IMR-90 (cell line): ENCODE data around the gene NEIL3.

Experiments
- CEBPB ChIP-seq: IDR thresholded peaks from 2 replicates; pipeline ENCODE4 v1.6.1; 2012; ENCODE audit warnings: low read depth, low read length, improper control_type of control experiment
- CTCF ChIP-seq: conservative IDR thresholded peaks from 2 replicates; pipeline ENCODE4 v1.5.1; 2012; ENCODE audit warnings: mild to moderate bottlenecking, low read depth, low read length, improper control_type of control experiment
- ELK1 ChIP-seq: fragments of 150-350 bp; IDR thresholded peaks from 2 replicates; pipeline ENCODE4 v1.6.1; 2016; ENCODE audit warnings: low read depth, mild to moderate bottlenecking, low read length, moderate library complexity, borderline replicate concordance
- MAZ ChIP-seq: IDR thresholded peaks from 2 replicates; pipeline ENCODE4 v1.6.1; 2012; ENCODE audit warnings: low read depth, mild to moderate bottlenecking, low read length, improper control_type of control experiment, moderate library complexity, borderline replicate concordance
- NFE2L2 ChIP-seq: fragments of 150-350 bp; IDR thresholded peaks from 2 replicates; pipeline ENCODE4 v1.6.1; 2016; ENCODE audit warnings: low read depth, mild to moderate bottlenecking, low read length
- POLR2A ChIP-seq: IDR thresholded peaks from 2 replicates; pipeline ENCODE4 v1.6.1; 2012; ENCODE audit warnings: mild to moderate bottlenecking, low read depth, low read length
- RAD21 ChIP-seq: IDR thresholded peaks from 2 replicates; pipeline ENCODE4 v1.6.1; 2012; ENCODE audit warnings: low read length, improper control_type of control experiment
- SMC3 ChIP-seq: fragments of 150-350 bp; IDR thresholded peaks from 2 replicates; pipeline ENCODE4 v1.6.1; 2016; ENCODE audit warnings: low read depth, mild to moderate bottlenecking, antibody characterized with exemption, low read length, moderate library complexity
- TF ChIP-seq, protein P1 (sequence below): fragments of 150-350 bp; IDR thresholded peaks from 2 replicates; pipeline ENCODE4 v1.6.1; 2017; ENCODE audit warnings: mild to moderate bottlenecking, antibody characterized with exemption, low read length, low read depth

- TF ChIP-seq CTCF, result no peak
- TF ChIP-seq POLR2A, result no peak
- no peak for TF ChIP-seq CEBPB
- TF ChIP-seq SMC3, result no peak
- TF ChIP-seq, protein P1, sequence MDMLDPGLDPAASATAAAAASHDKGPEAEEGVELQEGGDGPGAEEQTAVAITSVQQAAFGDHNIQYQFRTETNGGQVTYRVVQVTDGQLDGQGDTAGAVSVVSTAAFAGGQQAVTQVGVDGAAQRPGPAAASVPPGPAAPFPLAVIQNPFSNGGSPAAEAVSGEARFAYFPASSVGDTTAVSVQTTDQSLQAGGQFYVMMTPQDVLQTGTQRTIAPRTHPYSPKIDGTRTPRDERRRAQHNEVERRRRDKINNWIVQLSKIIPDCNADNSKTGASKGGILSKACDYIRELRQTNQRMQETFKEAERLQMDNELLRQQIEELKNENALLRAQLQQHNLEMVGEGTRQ, result no peak
- TF ChIP-seq NFE2L2, result no peak
- no peak for TF ChIP-seq RAD21
- no peak for TF ChIP-seq MAZ
- no peak for TF ChIP-seq ELK1
Observed at GRCh38 chr4:177271091-177271490, 38.6 kb upstream of the NEIL3 start.
